B cell (primary cell): Measurements from ENCODE around the gene USP22. TPM values are rescaled to one million over a fixed set of nuclear protein-coding genes. Genes with fewer than 3 reads are reported as not detected.
A peak's percentile ranks its signal among the peaks of the same experiment; 100 is the strongest.

Source experiments
- ATAC-seq: fragments of 200-7000 bp; cut with Tn5 transposase; one replicate; pipeline ENCODE4 v1.10.0; 2021; ENCODE audit warnings: low read depth, mild to moderate bottlenecking, moderate number of reproducible peaks, moderate library complexity
- CTCF ChIA-PET: fragments of 350-600 bp; sonication (Branson Sonifier 250); formaldehyde crosslinking; loops from one replicate; lab custom pipeline; 2021; ENCODE audit warnings: antibody characterized with exemption, inconsistent platforms; lab: Charles Lee
- POLR2A ChIA-PET: fragments of 350-600 bp; sonication (Branson Sonifier 250); formaldehyde crosslinking; loops from one replicate; lab custom pipeline; 2021; ENCODE audit warnings: antibody characterized with exemption; lab: Charles Lee
- DNase-seq: peaks from one replicate; pipeline ENCODE4 v3.0.0; 2013
- H2AFZ ChIP-seq: 2 replicates; pipeline ENCODE4 v1.6.1; 2012; ENCODE audit warnings: mild to moderate bottlenecking, low read depth, low read length; ENCODE audit not compliant: insufficient read depth, poor library complexity, severe bottlenecking
- H3K27ac ChIP-seq, 2 donors: 1 replicate in 1 of 2; 2 replicates in 1 of 2; pipeline ENCODE4 v1.5.1; 2012 to 2013; ENCODE audit warnings: low read length in 2 of 2, mild to moderate bottlenecking in 2 of 2, moderate library complexity in 1 of 2
- H3K27me3 ChIP-seq, 4 experiments: fragments of 200-600 bp in 1 of 4; sonication (generic) in 1 of 4; replicated peaks in 1 of 4; 1 replicate in 2 of 4; 2 replicates in 2 of 4; pipeline versions ENCODE4 v1.6.1 to v1.7.0; 2013 to 2016; ENCODE audit warnings: low read length in 3 of 4, mild to moderate bottlenecking in 2 of 4, mixed read lengths in 1 of 4, moderate library complexity in 1 of 4; ENCODE audit not compliant: insufficient read depth in 4 of 4, control insufficient read depth in 3 of 4; ENCODE audit errors: control extremely low read depth in 1 of 4
- H3K36me3 ChIP-seq, 2 experiments: replicated peaks in 1 of 2; 1 replicate in 1 of 2; 2 replicates in 1 of 2; pipeline versions ENCODE4 v1.6.1 to v1.7.1; 2013; ENCODE audit warnings: low read length in 1 of 2; ENCODE audit not compliant: insufficient read depth in 2 of 2, control insufficient read depth in 1 of 2; ENCODE audit errors: control extremely low read depth in 1 of 2, extremely low read depth in 1 of 2
- H3K4me1 ChIP-seq, 2 donors: fragments of 200-600 bp in 1 of 2; sonication (generic) in 1 of 2; 1 replicate in 1 of 2; 2 replicates in 1 of 2; pipeline versions ENCODE4 v1.5.1 to v1.6.1; 2013 to 2017; ENCODE audit warnings: low read length in 2 of 2; ENCODE audit not compliant: control insufficient read depth in 2 of 2, insufficient read depth in 2 of 2
- H3K4me2 ChIP-seq: replicated peaks from 2 replicates; pipeline ENCODE3; 2012; ENCODE audit warnings: mild to moderate bottlenecking, low read depth, low read length; ENCODE audit not compliant: poor library complexity, severe bottlenecking
- H3K4me3 ChIP-seq, 5 experiments: fragments of 200-600 bp in 1 of 5; sonication (generic) in 1 of 5; 1 replicate in 3 of 5; 2 replicates in 2 of 5; pipeline versions ENCODE4 v1.5.1 to v1.7.0; 2011 to 2016; ENCODE audit warnings: low read length in 4 of 5, mild to moderate bottlenecking in 4 of 5, low read depth in 2 of 5, control low read depth in 1 of 5, moderate library complexity in 1 of 5; ENCODE audit not compliant: insufficient read depth in 1 of 5; ENCODE audit errors: control extremely low read depth in 1 of 5, extremely low read depth in 1 of 5
- H3K79me2 ChIP-seq: fragments of 200-600 bp; sonication (generic); one replicate; pipeline ENCODE4 v1.6.0; 2016; ENCODE audit warnings: low read length; ENCODE audit not compliant: control insufficient read depth, insufficient read depth
- H3K9ac ChIP-seq: fragments of 200-600 bp; sonication (generic); 2 replicates; pipeline ENCODE4 v1.6.1; 2017; ENCODE audit warnings: mild to moderate bottlenecking, low read length, moderate library complexity
- H3K9me3 ChIP-seq, 3 donors: one replicate each; pipeline versions ENCODE4 v1.6.1 to v1.7.1; 2013; ENCODE audit warnings: low read length in 2 of 3; ENCODE audit not compliant: control insufficient read depth in 2 of 3, insufficient read depth in 1 of 3; ENCODE audit errors: control extremely low read depth in 1 of 3
- H4K20me1 ChIP-seq: 2 replicates; pipeline ENCODE4 v1.6.0; 2012; ENCODE audit warnings: mild to moderate bottlenecking, low read length; ENCODE audit not compliant: insufficient read depth, control insufficient read depth, poor library complexity, severe bottlenecking
- H3K27ac Mint-ChIP-seq: one replicate; pipeline ENCODE4 v1.8.0; 2021; ENCODE audit warnings: mixed read lengths
- H3K27me3 Mint-ChIP-seq: one replicate; pipeline ENCODE4 v1.8.0; 2021; ENCODE audit warnings: mixed read lengths
- H3K4me1 Mint-ChIP-seq: one replicate; pipeline ENCODE4 v1.8.0; 2021; ENCODE audit warnings: mixed read lengths
- H3K4me3 Mint-ChIP-seq: one replicate; pipeline ENCODE4 v1.8.0; 2021; ENCODE audit warnings: mixed read lengths
- H3K9me3 Mint-ChIP-seq: one replicate; pipeline ENCODE4 v1.8.0; 2022; ENCODE audit warnings: mixed read lengths; ENCODE audit not compliant: insufficient read depth
- EZH2 ChIP-seq: IDR thresholded peaks from 2 replicates; pipeline ENCODE4 v1.6.1; 2012; ENCODE audit warnings: borderline replicate concordance, low read depth, mild to moderate bottlenecking, moderate library complexity, low read length; ENCODE audit not compliant: insufficient read depth, poor library complexity, severe bottlenecking
- WGBS: methylation state at CpG from one replicate; pipeline ENCODE4 v1.1.5; 2013; ENCODE audit warnings: missing lambda C conversion rate; ENCODE audit not compliant: insufficient coverage; 5-methylcytosine and 5-hydroxymethylcytosine counted together
- intact Hi-C: fragments of 100-400 bp; cut with micrococcal nuclease; formaldehyde crosslinking; loops from one replicate; pipeline ENCODE4 v1.10.0; 2022
- polyA plus RNA-seq: library from polyadenylated mRNA; depleted of rRNA; stranded (reverse); fragments of >200 nt; gene quantifications from 2 replicates; pipeline ENCODE4 v1.2.3, GENCODE V29; 2012
- total RNA-seq, 2 donors: library from RNA; stranded (reverse); fragments of 120-200 nt in 1 of 2; gene quantifications; 1 replicate in 1 of 2; 2 replicates in 1 of 2; pipeline versions ENCODE4 v1.2.3 to v1.2.4, GENCODE V29; 2013 to 2022
- TF ChIP-seq, protein P1 (sequence below): fragments of 200-600 bp; IDR thresholded peaks from one replicate; pipeline ENCODE4 v1.8.0; 2022; ENCODE audit warnings: antibody characterized with exemption, mild to moderate bottlenecking

The USP22 gene
- total and polyA plus RNA-seq, 2 donors (not counting 1 experiment from before 2014, with no cell fraction given), result 74.3 to 167 TPM

DNA sequence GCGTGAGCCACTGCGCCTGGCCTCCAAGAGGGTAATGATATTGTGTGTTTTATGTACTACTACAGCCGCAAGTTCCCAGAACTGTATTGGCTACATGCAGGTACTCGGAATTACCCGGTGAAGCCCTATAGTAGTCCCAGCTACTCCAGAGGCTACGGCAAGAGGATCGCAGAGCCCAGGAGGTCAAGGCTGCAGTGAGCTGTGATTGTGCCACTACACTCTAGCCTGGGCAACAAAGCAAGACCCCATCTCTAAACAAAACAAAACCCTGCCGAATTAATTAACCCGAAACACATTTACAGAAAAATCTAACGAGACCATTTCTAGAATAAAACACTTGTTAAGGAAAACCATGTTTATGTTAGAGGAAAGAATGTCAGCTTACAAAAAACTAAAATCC, 2.2 kb upstream of the USP22 start:
- ATAC-seq, result no peak
- Histone ChIP-seq H3K36me3 (no peaks in the 10 kb centered on the region), H3K4me2 (no peak overlapping the region), H3K9me3 (no peaks in the 10 kb centered on the region), H4K20me1 (peaks cover 23% of the 10 kb centered on the region), H3K79me2 (peaks cover 31% of the 10 kb centered on the region), H3K4me3 (no peak overlapping the region), H3K9ac (no peak overlapping the region), H3K27ac (no peak overlapping the region), H3K4me1 (peaks cover 18 to 24% of the 10 kb centered on the region in 2 donors), H2AFZ (no peak overlapping the region), H3K27me3 (no peaks in the 10 kb centered on the region)
- POLR2A ChIA-PET, result no interaction called here
- CTCF ChIA-PET, result interaction anchor here (1.1 to 3.0 kb wide), 2 partner anchors 24 to 74 kb away, joined by 3 to 22 read pairs; no protein-coding TSS in a partner anchor
- no peaks in the 10 kb centered on the region for H3K27me3 Mint-ChIP-seq
- H3K9me3 Mint-ChIP-seq, result no peaks in the 10 kb centered on the region
- TF ChIP-seq EZH2, result no peak
- TF ChIP-seq, protein P1, sequence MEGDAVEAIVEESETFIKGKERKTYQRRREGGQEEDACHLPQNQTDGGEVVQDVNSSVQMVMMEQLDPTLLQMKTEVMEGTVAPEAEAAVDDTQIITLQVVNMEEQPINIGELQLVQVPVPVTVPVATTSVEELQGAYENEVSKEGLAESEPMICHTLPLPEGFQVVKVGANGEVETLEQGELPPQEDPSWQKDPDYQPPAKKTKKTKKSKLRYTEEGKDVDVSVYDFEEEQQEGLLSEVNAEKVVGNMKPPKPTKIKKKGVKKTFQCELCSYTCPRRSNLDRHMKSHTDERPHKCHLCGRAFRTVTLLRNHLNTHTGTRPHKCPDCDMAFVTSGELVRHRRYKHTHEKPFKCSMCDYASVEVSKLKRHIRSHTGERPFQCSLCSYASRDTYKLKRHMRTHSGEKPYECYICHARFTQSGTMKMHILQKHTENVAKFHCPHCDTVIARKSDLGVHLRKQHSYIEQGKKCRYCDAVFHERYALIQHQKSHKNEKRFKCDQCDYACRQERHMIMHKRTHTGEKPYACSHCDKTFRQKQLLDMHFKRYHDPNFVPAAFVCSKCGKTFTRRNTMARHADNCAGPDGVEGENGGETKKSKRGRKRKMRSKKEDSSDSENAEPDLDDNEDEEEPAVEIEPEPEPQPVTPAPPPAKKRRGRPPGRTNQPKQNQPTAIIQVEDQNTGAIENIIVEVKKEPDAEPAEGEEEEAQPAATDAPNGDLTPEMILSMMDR, result no peak
- H3K4me3 Mint-ChIP-seq, result no peak overlapping the region
- no peak for DNase-seq
- H3K4me1 Mint-ChIP-seq, result peaks cover 23% of the 10 kb centered on the region
- peak overlapping the region; percentile 20 for H3K27ac Mint-ChIP-seq
- intact Hi-C loops, result loop anchor here (5.0 kb wide), 1 partner anchor 467 kb away; no protein-coding TSS in a partner anchor
- 98% methylated on average over 7 of the region's 10 CpGs for WGBS
